NCI-H2227 (cell line): ENCODE measurements around the gene ABHD2.
"Not testable (repeated sequence)": the region's sequence is repeated elsewhere in the genome, so short reads cannot be mapped to it uniquely, and the experiment has no call there.

ENCODE experiments used
- DNase-seq: peaks from one replicate; lab custom pipeline; 2025; ENCODE audit not compliant: unreplicated experiment; lab: John Stamatoyannopoulos, UW

Gene ABHD2

GRCh38 chr15:89087830-89088604 lies at the start of gene ABHD2:
ABHD2 (plus strand) TSS chr15:89088456; CDS start chr15:89116328, 27,872 bp downstream.
- DNase-seq, result peak; percentile 98

GRCh38 chr15:89039142-89039541 lies 49.1 kb upstream of the ABHD2 start:
- DNase-seq, result no peak

DNA sequence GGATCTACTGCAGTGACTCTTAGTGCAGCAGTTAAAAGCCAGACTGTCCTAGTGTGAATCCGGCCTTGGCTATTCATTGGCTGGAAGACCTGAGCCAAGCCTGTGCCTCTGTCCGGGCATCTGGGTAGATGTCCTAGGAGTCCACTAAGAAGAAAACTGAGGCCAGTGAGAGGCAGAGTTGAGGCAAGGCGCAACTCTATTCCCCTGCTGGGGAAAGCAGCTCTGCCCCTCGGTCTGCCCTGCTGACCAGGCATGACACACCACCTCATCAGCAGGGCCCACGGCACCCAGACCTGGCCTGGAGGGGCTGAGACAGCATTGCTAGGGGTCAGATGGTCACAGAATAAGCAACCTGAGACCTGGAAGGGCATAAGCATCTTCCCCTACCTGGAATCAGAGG lies 46.7 kb upstream of the ABHD2 start:
- DNase-seq, result no peak

GRCh38 chr15:89042387-89042786 lies 45.9 kb upstream of the ABHD2 start:
- DNase-seq, result no peak

GRCh38 chr15:89043031-89044002 lies 44.9 kb upstream of the ABHD2 start:
- DNase-seq, result no peak

DNA sequence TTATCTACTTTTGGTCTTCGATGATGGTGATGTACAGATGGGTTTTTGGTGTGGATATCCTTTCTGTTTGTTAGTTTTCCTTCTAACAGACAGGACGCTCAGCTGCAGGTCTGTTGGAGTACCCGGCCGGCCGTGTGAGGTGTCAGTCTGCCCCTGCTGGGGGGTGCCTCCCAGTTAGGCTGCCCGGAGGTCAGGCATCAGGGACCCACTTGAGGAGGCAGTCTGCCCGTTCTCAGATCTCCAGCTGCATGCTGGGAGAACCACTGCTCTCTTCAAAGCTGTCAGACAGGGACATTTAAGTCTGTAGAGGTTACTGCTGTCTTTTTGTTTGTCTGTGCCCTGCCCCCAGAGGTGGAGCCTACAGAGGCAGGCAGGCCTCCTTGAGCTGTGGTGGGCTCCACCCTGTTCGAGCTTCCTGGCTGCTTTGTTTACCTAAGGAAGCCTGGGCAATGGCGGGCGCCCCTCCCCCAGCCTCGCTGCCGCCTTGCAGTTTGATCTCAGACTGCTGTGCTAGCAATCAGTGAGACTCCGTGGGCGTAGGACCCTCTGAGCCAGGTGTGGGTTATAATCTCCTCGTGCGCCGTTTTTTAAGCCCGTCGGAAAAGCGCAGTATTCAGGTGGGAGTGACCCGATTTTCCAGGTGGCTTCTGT lies 39.1 kb upstream of the ABHD2 start:
- DNase-seq, result not testable (repeated sequence)

GRCh38 chr15:89051875-89052274 lies 36.4 kb upstream of the ABHD2 start:
- no peak for DNase-seq

GRCh38 chr15:89052474-89052873 lies 35.8 kb upstream of the ABHD2 start:
- DNase-seq, result no peak

GRCh38 chr15:89054873-89055272 lies 33.4 kb upstream of the ABHD2 start:
- DNase-seq, result no peak

GRCh38 chr15:89057506-89058133 lies 30.6 kb upstream of the ABHD2 start:
- DNase-seq, result peak; percentile 70

DNA sequence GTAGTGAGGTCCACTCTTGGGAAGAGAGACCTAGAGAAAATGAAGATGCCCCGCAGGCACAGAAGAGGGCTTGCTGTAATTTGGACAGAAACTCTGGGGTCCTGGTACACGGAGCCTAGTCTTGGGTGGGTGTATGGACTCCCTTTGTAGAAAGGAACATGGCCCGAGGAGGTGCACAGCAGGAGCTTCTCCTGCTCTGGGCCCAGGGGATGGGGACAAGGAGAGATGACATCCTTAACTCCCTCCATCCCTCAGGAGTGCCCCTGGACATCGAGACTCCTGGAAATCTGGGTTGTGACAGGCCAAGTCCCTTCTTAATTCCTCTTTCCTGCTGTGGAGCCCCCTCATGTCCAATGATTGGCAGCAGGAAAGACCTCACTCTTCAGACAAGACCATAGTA lies 29.9 kb upstream of the ABHD2 start:
- DNase-seq, result no peak

DNA sequence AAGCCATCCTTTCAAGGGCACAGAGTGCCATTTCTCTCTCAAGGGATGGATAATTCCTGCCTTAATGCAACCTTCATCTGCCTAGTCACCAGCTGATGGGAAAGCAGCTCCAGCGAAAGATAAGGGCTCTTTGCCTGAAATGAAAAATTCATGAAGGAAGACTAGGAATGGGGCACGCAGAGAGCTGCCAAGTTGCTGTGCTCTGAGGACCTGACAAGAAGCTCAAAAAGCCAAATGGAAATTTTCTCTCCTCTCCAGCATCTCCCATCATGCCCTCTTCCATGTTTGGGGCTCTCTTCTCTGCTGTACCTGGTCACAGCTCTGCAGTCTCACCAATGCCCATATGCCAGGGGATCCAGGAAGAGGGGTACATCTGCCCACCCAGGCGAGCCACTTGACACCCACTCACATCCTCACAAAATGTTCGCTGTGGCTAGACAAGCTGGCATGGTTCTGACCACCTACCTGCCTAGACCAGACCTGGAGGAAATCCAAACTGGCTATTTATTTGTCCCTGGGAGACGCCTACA lies 29.3 kb upstream of the ABHD2 start:
- DNase-seq, result no peak

DNA sequence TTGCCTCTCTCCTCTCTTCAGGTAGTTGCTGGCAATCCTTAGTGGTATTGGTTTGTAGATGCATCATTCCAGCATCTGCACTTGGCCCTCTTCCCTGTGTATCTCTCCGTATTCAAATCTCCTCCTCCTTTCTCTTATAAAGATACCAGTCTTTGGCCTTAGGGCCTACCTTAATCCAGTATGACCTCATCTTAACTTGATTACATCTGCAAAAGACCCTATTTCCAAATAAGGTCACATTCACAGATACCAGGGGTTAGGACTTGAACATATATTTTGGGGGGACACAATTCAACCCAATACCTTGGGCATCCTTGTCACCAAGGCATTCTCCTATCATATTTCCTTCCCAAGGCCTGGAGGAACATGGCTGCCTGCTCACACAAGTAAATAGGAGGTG lies 22.0 kb upstream of the ABHD2 start:
- no peak for DNase-seq

DNA sequence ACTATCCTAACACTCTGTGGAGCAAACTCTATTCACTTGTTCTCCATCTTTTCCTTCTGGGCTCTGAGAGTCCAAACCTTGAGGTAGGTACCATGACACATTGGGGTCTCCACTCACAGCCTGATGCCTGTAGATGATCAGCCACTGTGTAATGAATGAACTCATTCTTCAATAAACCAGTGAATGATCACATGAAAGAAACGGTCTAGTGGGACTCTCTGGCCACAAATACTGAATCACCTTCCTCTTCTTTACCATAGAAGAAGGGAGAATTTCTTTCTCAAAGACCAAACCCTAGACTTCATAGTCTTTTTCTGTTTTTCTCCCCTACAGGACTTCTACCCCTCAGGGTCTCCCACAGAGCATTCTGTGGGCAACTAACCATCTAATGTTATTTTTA lies 20.5 kb upstream of the ABHD2 start:
- no peak for DNase-seq

DNA sequence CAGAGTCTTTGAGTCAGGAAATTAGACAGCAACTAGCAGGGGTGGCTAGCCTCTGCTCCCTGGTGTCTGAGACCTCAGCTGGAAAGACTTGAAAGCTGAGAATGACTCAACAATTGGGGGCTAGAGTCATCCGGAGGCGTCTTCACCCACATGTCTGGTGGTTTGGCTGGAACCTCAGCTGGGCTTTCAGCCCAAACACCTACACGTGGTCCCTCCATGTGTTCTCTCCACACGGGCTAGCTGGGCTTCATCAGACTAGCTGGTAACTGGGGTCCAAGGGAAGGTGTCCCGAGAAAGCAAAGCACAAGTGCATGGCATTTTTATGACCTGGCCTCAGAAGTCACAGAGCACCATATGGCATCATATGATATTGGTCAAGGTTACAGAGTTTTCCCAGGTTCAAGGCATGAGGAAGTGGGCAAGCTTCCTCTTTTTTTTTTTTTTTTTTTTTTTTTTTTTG lies 19.9 kb upstream of the ABHD2 start:
- no peak for DNase-seq

GRCh38 chr15:89070197-89071124 lies 17.8 kb upstream of the ABHD2 start:
- DNase-seq, result no peak

- DNase-seq, result no peak
These were observed 16.8 kb upstream of the ABHD2 start for GRCh38 chr15:89071471-89071870.

DNA sequence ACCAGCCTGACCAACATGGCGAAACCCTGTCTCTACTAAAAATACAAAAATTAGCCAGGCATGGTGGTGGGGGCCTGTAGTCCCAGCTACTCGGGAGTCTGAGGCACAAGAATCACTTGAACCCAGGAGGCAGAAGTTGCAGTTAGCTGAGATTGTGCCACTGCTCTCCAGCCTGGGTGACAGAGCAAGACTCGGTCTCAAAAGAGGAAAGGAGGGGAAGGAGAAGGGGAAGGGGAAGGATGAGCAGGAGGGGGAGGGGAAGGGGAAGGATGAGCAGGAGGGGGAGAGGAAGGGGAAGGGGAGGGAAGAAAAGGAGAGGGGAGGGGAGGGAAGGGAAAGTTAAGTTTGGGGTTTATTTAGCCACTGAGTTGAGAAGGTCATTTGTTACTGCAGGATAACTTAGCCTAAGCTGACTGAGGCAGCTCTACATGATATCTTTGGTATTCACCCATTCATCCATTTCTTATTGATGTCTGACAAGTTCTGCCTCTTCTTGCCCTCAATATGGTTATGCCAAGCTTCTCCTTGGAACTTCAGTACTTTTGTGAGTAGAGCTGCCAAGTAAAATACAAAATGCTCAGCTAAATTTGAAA lies 15.9 kb upstream of the ABHD2 start:
- DNase-seq, result no peak

DNA sequence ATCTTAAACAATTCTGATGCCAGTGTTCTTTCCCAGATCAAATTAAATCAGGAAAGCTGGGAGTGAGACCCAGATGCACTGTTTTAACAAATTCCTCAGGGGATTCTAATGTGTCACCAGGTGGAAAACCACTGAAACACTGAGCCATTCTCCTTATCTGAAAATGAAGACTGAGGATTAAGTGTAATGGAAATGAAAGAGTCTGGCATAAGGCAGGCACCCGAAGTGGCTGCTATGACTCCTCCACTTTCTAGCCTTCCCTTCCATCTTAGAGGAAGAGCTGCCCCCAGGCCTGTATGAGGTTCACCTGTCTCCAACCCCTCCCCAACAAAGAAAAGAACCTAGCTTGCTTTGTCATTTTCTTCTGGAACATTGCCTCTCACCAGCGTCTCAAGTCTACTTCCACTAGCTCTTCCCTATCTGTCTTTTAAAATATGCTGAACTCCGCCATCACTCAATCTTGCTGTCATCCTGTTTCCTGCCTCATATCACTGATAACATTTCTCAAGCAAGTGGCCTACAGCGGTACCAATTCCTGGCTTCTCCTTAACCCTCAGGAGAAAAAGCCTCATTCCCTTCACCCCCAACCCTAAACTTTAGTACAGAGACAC lies 13.7 kb upstream of the ABHD2 start:
- DNase-seq, result no peak
